GM12878 (cell line): ENCODE measurements around the gene DLG4. TPM values are rescaled to one million over a fixed set of nuclear protein-coding genes. Genes with fewer than 3 reads are reported as not detected.

Source experiments
- ATAC-seq: fragments of 200-7000 bp; cut with Tn5 transposase; 3 replicates; pipeline ENCODE4 v1.9.1; 2020; ENCODE audit warnings: mild to moderate bottlenecking, moderate library complexity
- BruUV-seq: library from RNA; stranded (reverse); fragments of 400-500 nt; replicated peaks from 2 replicates; lab custom pipeline; 2021; lab: Mats Ljungman, UMichigan
- CTCF ChIA-PET: fragments of 300-600 bp; sonication (Branson Sonifier 250); formaldehyde crosslinking; extraction: SDS; loops from one replicate; lab custom pipeline; 2021; ENCODE audit warnings: inconsistent platforms; lab: Yijun Ruan, JAX
- POLR2A ChIA-PET: fragments of 350-600 bp; formaldehyde crosslinking; extraction: SDS; loops from one replicate; lab custom pipeline; 2021; ENCODE audit warnings: inconsistent platforms; lab: Charles Lee
- RAD21 ChIA-PET: fragments of 300-600 bp; sonication (Branson Sonifier 250); formaldehyde crosslinking; loops from one replicate; lab custom pipeline; 2023; ENCODE audit warnings: antibody characterized with exemption; ENCODE audit not compliant: unreplicated experiment; lab: Charles Lee
- SMC1A ChIA-PET: fragments of 300-600 bp; sonication (Branson Sonifier 250); formaldehyde crosslinking; loops from one replicate; lab custom pipeline; 2023; ENCODE audit not compliant: unreplicated experiment, uncharacterized antibody; lab: Charles Lee
- DNase-seq: peaks from one replicate; pipeline ENCODE4 v3.0.0-alpha.2; 2011; ENCODE audit warnings: low read depth, low spot score
- FAIRE-seq: peaks from 3 replicates; lab custom pipeline; 2011; peaks lifted over from hg19 to GRCh38; lab: Jason Lieb, UNC
- H2AFZ ChIP-seq: 2 replicates; pipeline ENCODE4 v1.6.0; 2011; ENCODE audit warnings: low read depth, low read length, control low read depth; ENCODE audit not compliant: control insufficient read depth
- H3K27ac ChIP-seq: 2 replicates; pipeline ENCODE4 v1.5.1; 2011; ENCODE audit warnings: control low read depth; ENCODE audit not compliant: control insufficient read depth, insufficient read depth
- H3K27me3 ChIP-seq, 2 experiments: replicated peaks in 1 of 2; 2 replicates each; pipeline versions ENCODE4 v1.6.0 to v1.6.1; 2011; ENCODE audit warnings: low read length in 1 of 2; ENCODE audit not compliant: control insufficient read depth in 2 of 2, insufficient read depth in 2 of 2
- H3K36me3 ChIP-seq, 2 experiments: 2 replicates each; pipeline ENCODE4 v1.5.1; 2011; ENCODE audit warnings: low read length in 1 of 2; ENCODE audit not compliant: control insufficient read depth in 2 of 2, insufficient read depth in 2 of 2
- H3K4me1 ChIP-seq: 2 replicates; pipeline ENCODE4 v1.6.1; 2011; ENCODE audit warnings: mild to moderate bottlenecking, low read length, moderate library complexity, mixed read lengths; ENCODE audit not compliant: control insufficient read depth, insufficient read depth
- H3K4me2 ChIP-seq: 2 replicates; pipeline ENCODE4 v1.6.0; 2011; ENCODE audit warnings: control low read depth; ENCODE audit not compliant: control insufficient read depth, insufficient read depth
- H3K4me3 ChIP-seq: fragments of 200-600 bp; sonication (generic); 2 replicates; pipeline ENCODE4 v1.5.1; 2016
- H3K79me2 ChIP-seq: 2 replicates; pipeline ENCODE4 v1.6.0; 2011; ENCODE audit warnings: low read length; ENCODE audit not compliant: control insufficient read depth, insufficient read depth
- H3K9ac ChIP-seq: 2 replicates; pipeline ENCODE4 v1.8.0; 2011; ENCODE audit warnings: low read length, control low read depth, mixed read lengths; ENCODE audit not compliant: control insufficient read depth, insufficient read depth
- H3K9me3 ChIP-seq: replicated peaks from 3 replicates; pipeline ENCODE4 v1.5.1; 2011; ENCODE audit warnings: mild to moderate bottlenecking, low read length; ENCODE audit not compliant: control insufficient read depth, insufficient read depth
- H4K20me1 ChIP-seq: 2 replicates; pipeline ENCODE4 v1.6.0; 2011; ENCODE audit not compliant: control insufficient read depth, insufficient read depth
- BHLHE40 ChIP-seq, 2 experiments: fragments of 450-650 bp in 1 of 2; IDR thresholded peaks; 2 replicates each; pipeline ENCODE4 v1.6.1; 2011 to 2017; ENCODE audit warnings: low read depth in 2 of 2, borderline replicate concordance in 1 of 2, improper control_type of control experiment in 1 of 2, low read length in 1 of 2, mild to moderate bottlenecking in 1 of 2
- EED ChIP-seq: sonication (generic); IDR thresholded peaks from 2 replicates; pipeline ENCODE4 v1.6.1; 2016; ENCODE audit warnings: antibody characterized with exemption, low read depth
- GABPA ChIP-seq: IDR thresholded peaks from 2 replicates; pipeline ENCODE4 v1.6.1; 2014; ENCODE audit warnings: antibody characterized with exemption, low read depth, mild to moderate bottlenecking, inconsistent platforms
- IKZF2 ChIP-seq, 2 experiments: fragments of 450-650 bp; IDR thresholded peaks; 2 replicates each; pipeline ENCODE4 v1.6.1; 2017; ENCODE audit warnings: mild to moderate bottlenecking in 2 of 2, moderate library complexity in 2 of 2
- NFIC ChIP-seq: IDR thresholded peaks from 2 replicates; pipeline ENCODE4 v1.6.1; 2012; ENCODE audit warnings: low read depth, mild to moderate bottlenecking, inconsistent platforms, low read length, moderate library complexity
- RUNX3 ChIP-seq: IDR thresholded peaks from 2 replicates; pipeline ENCODE4 v1.6.1; 2012; ENCODE audit warnings: low read length, inconsistent platforms
- SPI1 ChIP-seq: IDR thresholded peaks from 2 replicates; pipeline ENCODE4 v1.6.1; 2011; ENCODE audit warnings: low read depth, mild to moderate bottlenecking, low read length, moderate library complexity, borderline replicate concordance; ENCODE audit not compliant: insufficient read depth
- ZNF384 ChIP-seq: IDR thresholded peaks from 2 replicates; pipeline ENCODE4 v1.6.1; 2012; ENCODE audit warnings: low read depth, mild to moderate bottlenecking, low read length, improper control_type of control experiment, borderline replicate concordance
- WGBS: methylation state at CpG from one replicate; pipeline ENCODE4 v1.1.6; 2016; ENCODE audit warnings: low lambda C conversion rate; ENCODE audit not compliant: insufficient replicate concordance, insufficient coverage; ENCODE audit errors: missing lambda C conversion rate; 5-methylcytosine and 5-hydroxymethylcytosine counted together
- in situ Hi-C: fragments of 300-500 bp; cut with MboI; formaldehyde crosslinking; loops from 9 replicates; pipeline ENCODE4 v1.14.3; 2018; ENCODE audit warnings: mixed read lengths
- intact Hi-C: fragments of 100-400 bp; cut with micrococcal nuclease; formaldehyde crosslinking; loops from one replicate; pipeline ENCODE4 v1.14.2; 2022; ENCODE audit not compliant: unreplicated experiment
- polyA plus RNA-seq, 11 experiments: library from polyadenylated mRNA; depleted of rRNA in 4 of 11; unstranded in 6 of 11; stranded (reverse) in 5 of 11; fragments of >200 nt; fragmentation: Nextera tagmentation in 4 of 11; fragmentation: Illumina TruSeq in 1 of 11; extraction: Ambion mirVana in 4 of 11; extraction: Trizol in 1 of 11; gene quantifications; 1 replicate in 1 of 11; 2 replicates in 10 of 11; pipeline versions ENCODE4 v1.2.1 to v1.2.3, GENCODE V29; 2011 to 2016; ENCODE audit warnings: inconsistent platforms in 2 of 11, missing spikeins in 2 of 11, low read depth in 1 of 11
- total RNA-seq, 4 experiments: library from RNA; depleted of rRNA in 3 of 4; stranded (reverse); fragments of >200 nt in 3 of 4; fragmentation: Illumina TruSeq in 1 of 4; extraction: Trizol in 1 of 4; gene quantifications; 2 replicates each; pipeline versions ENCODE4 v1.2.1 to v1.2.3, GENCODE V29; 2013 to 2021

DLG4 gene
- total and polyA plus RNA-seq, 10 of the 15 experiments (the other 5 are each of a cell fraction or from before 2014, with no cell fraction given), result 0.07 to 4.1 (median 1.3) TPM

GRCh38 chr17:7240375-7240774 lies 20.7 kb upstream of the DLG4 start:
- ATAC-seq (no peak), DNase-seq (no peak), FAIRE-seq (no peak)
- intact Hi-C loops (loop anchor here (5.0 kb wide), 1 partner anchor 67 kb away; the partner anchor contains the start of gene EIF5A), in situ Hi-C loops (no loop called here)
- Histone ChIP-seq H3K4me1 (peaks cover 21% of the 10 kb centered on the region), H3K27me3 (no peaks in the 10 kb centered on the region), H3K79me2 (peaks cover 47% of the 10 kb centered on the region), H3K9ac (peak overlapping the region; percentile 93), H4K20me1 (no peaks in the 10 kb centered on the region), H3K4me3 (peak overlapping the region; percentile 83), H3K9me3 (no peaks in the 10 kb centered on the region), H3K27ac (peak overlapping the region; percentile 67), H3K36me3 (peaks cover 10 to 20% of the 10 kb centered on the region in 2 experiments), H3K4me2 (peak overlapping the region; percentile 94), H2AFZ (no peak overlapping the region)
- ChIA-PET RAD21 (interaction anchor here (2.0 to 6.3 kb wide), 2 partner anchors 9 to 20 kb away, joined by 9 to 51 read pairs; partner anchors contain the start of genes ACADVL and DLG4), SMC1A (interaction anchor here (3.6 to 4.3 kb wide), 2 partner anchors 10 to 20 kb away, joined by 26 to 34 read pairs; partner anchors contain the start of genes ACADVL, CTDNEP1, DLG4 and ELP5), POLR2A (interaction anchor here (1.3 to 7.3 kb wide), 3 partner anchors 10 to 20 kb away, joined by 3 to 99 read pairs (median 43); partner anchors contain the start of genes ACADVL, CTDNEP1, DLG4 and ELP5), CTCF (interaction anchor here (1.3 to 6.0 kb wide), 2 partner anchors 20 to 26 kb away, joined by 3 to 70 read pairs; partner anchors contain the start of genes ACADVL and DLG4)
- BruUV-seq, result no TSS peak
- 11% methylated on average over 4 of the region's 4 CpGs for WGBS
- no peak for TF ChIP-seq BHLHE40 (IDR thresholded peaks at IDR 0.05; ENCODE audit: borderline replicate concordance in 1 of 2, low read depth in 2 of 2, low read length in 1 of 2)
- no peak for TF ChIP-seq GABPA
- TF ChIP-seq IKZF2 (IDR thresholded peaks at IDR 0.05), result peak in 1 of 2 experiments; percentile 19; a peak in 1 of 4 replicates
- TF ChIP-seq NFIC, result 0 out of 2 replicates have a peak, but pooled peaks have one; percentile 17
- TF ChIP-seq SPI1, result peak; percentile 73
- no peak for TF ChIP-seq ZNF384
- 0 out of 2 replicates have a peak, but pooled peaks have one; percentile 3 for TF ChIP-seq RUNX3
- peak; percentile 67 for TF ChIP-seq EED
